ENCODE results near the gene TACC2.

The TACC2 gene

DNA sequence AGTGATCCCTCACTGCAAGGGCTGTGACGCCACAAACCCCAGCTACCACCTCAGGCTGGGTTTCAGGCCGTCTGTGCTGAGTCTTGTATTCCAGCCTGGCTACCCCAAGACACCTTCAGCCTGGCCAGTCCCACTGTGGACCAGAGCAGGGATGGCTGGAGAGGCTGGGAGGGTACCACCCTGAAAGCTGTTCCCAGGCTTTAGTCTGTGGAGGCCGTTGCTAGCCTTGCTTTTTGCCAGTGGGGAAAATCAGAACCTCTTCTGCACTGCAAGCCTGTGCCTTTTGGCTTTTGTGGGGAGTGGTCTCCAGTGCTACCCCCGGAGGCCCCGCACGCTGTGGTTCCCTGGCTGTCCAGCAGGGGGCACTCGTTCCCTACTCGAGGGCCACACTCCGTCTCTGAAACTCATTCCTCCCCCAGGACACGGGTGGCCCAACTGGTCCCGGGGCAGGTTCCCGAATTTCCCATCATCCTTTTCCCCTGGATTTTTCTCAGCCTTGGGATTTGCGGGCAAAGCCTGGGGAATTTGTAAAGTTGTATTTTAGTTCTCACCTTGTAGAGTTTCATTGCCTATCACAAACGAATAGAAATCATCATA is 153.8 kb downstream of the TACC2 start:
- H3K9me3 ChIP-seq (ENCODE audit: control insufficient read depth, low read length), result peaks cover 7% of the 10 kb centered on the region
- no peak for DNase-seq
- H3K4me2 ChIP-seq (ENCODE audit: low read length, poor library complexity, severe bottlenecking), result no peak overlapping the region
- H3K9ac ChIP-seq (ENCODE audit: low read length), result peak overlapping the region; percentile 62
- no peak overlapping the region for H2AFZ ChIP-seq (ENCODE audit: low read depth, low read length)
- H3K4ac ChIP-seq (ENCODE audit: low read depth in 1 of 2, low read length in 2 of 2), result peak overlapping the region in 1 of 2 experiments; percentile 71
- H3K27me3 ChIP-seq (ENCODE audit: control insufficient read depth in 1 of 2, insufficient read depth in 1 of 2, low read length in 2 of 2), result no peaks in the 10 kb centered on the region
- H2BK120ac ChIP-seq (ENCODE audit: low read depth, low read length), result peak overlapping the region; percentile 27
- H3K23ac ChIP-seq (ENCODE audit: low read length in 2 of 2), result no peak overlapping the region
- peak overlapping the region; percentile 65 for H4K91ac ChIP-seq (ENCODE audit: low read length)
- peaks cover 6 to 7% of the 10 kb centered on the region in 2 experiments for H3K36me3 ChIP-seq (ENCODE audit: control insufficient read depth in 1 of 2, insufficient read depth in 2 of 2, low read depth in 1 of 2, low read length in 2 of 2)
- H2BK15ac ChIP-seq (ENCODE audit: low read depth, poor library complexity, severe bottlenecking), result peak overlapping the region; percentile 71
- H3K14ac ChIP-seq (ENCODE audit: low read length in 2 of 2), result peak overlapping the region in 1 of 2 experiments; percentile 76
- H3K79me1 ChIP-seq (replicated peaks; ENCODE audit: low read length, poor library complexity, severe bottlenecking), result peaks cover 25% of the 10 kb centered on the region
- no peak overlapping the region for H3K4me3 ChIP-seq (ENCODE audit: insufficient read depth in 1 of 2, low read depth in 1 of 2, low read length in 2 of 2)
- H3K27ac ChIP-seq (ENCODE audit: low read length, poor library complexity, severe bottlenecking), result no peak overlapping the region
- H3K18ac ChIP-seq (ENCODE audit: low read depth in 1 of 2, low read length in 2 of 2), result peak overlapping the region; percentile 84 to 85
- peak overlapping the region; percentile 48 for H2AK5ac ChIP-seq (ENCODE audit: low read length, severe bottlenecking)
- H2BK12ac ChIP-seq (ENCODE audit: low read length in 2 of 2), result peak overlapping the region; percentile 67 to 81
- H3K4me1 ChIP-seq (ENCODE audit: control insufficient read depth, insufficient read depth, low read depth, low read length), result peaks cover 43% of the 10 kb centered on the region
- no peak overlapping the region for H2BK5ac ChIP-seq (ENCODE audit: low read depth, low read length, poor library complexity, severe bottlenecking)
- peak overlapping the region; percentile 67 for H4K8ac ChIP-seq (ENCODE audit: low read length)
- 24% methylated on average over 8 of the region's 14 CpGs for WGBS

DNA sequence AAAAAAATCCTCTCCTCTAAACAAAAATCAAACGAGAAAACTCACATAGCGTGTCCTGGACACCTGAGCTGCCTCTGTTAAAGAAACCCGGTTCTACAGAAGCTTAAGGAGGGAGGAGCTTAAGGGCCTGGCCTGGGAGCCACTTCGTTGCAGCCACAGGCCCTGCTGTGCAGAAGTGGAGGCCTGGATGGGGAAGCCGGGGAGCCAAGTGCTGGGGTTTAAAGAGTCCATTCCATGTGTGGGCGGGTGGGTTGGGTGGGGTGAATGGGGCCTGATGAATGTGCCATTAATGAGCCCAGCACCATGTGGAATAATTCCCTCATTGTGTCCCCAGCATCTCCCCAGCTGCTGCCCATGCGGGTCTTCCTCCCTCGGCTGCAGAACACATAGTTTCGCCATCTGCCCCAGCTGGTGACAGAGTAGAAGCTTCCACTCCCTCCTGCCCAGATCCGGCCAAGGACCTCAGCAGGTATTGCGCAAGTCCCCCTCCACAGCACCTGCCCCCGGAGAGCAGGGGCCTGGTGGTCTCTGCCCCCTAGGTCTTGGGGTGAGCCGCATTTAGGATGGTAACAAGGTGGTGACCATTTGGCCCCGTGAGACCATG is 154.4 kb downstream of the TACC2 start:
- peak overlapping the region in 1 of 2 experiments; percentile 76 for H2BK12ac ChIP-seq (ENCODE audit: low read length in 2 of 2)
- no peak for DNase-seq
- H3K4me3 ChIP-seq (ENCODE audit: insufficient read depth in 1 of 2, low read depth in 1 of 2, low read length in 2 of 2), result no peak overlapping the region
- H3K4ac ChIP-seq (ENCODE audit: low read depth in 1 of 2, low read length in 2 of 2), result no peak overlapping the region
- H3K23ac ChIP-seq (ENCODE audit: low read length in 2 of 2), result no peak overlapping the region
- H3K4me2 ChIP-seq (ENCODE audit: low read length, poor library complexity, severe bottlenecking), result no peak overlapping the region
- H2BK15ac ChIP-seq (ENCODE audit: low read depth, poor library complexity, severe bottlenecking), result peak overlapping the region; percentile 9
- no peak overlapping the region for H2BK120ac ChIP-seq (ENCODE audit: low read depth, low read length)
- H2AK5ac ChIP-seq (ENCODE audit: low read length, severe bottlenecking), result no peak overlapping the region
- H3K79me1 ChIP-seq (replicated peaks; ENCODE audit: low read length, poor library complexity, severe bottlenecking), result peaks cover 25% of the 10 kb centered on the region
- H4K91ac ChIP-seq (ENCODE audit: low read length), result peak overlapping the region; percentile 55
- H3K27ac ChIP-seq (ENCODE audit: low read length, poor library complexity, severe bottlenecking), result no peak overlapping the region
- H2BK5ac ChIP-seq (ENCODE audit: low read depth, low read length, poor library complexity, severe bottlenecking), result no peak overlapping the region
- peaks cover 7% of the 10 kb centered on the region for H3K9me3 ChIP-seq (ENCODE audit: control insufficient read depth, low read length)
- no peak overlapping the region for H3K14ac ChIP-seq (ENCODE audit: low read length in 2 of 2)
- peaks cover 6 to 7% of the 10 kb centered on the region in 2 experiments for H3K36me3 ChIP-seq (ENCODE audit: control insufficient read depth in 1 of 2, insufficient read depth in 2 of 2, low read depth in 1 of 2, low read length in 2 of 2)
- H4K8ac ChIP-seq (ENCODE audit: low read length), result no peak overlapping the region
- H2AFZ ChIP-seq (ENCODE audit: low read depth, low read length), result no peak overlapping the region
- WGBS, result 84% methylated on average over 12 of the region's 14 CpGs
- H3K27me3 ChIP-seq (ENCODE audit: control insufficient read depth in 1 of 2, insufficient read depth in 1 of 2, low read length in 2 of 2), result no peaks in the 10 kb centered on the region
- H3K4me1 ChIP-seq (ENCODE audit: control insufficient read depth, insufficient read depth, low read depth, low read length), result peaks cover 46% of the 10 kb centered on the region
- peak overlapping the region in 1 of 2 experiments; percentile 69 for H3K18ac ChIP-seq (ENCODE audit: low read depth in 1 of 2, low read length in 2 of 2)
- H3K9ac ChIP-seq (ENCODE audit: low read length), result no peak overlapping the region

DNA sequence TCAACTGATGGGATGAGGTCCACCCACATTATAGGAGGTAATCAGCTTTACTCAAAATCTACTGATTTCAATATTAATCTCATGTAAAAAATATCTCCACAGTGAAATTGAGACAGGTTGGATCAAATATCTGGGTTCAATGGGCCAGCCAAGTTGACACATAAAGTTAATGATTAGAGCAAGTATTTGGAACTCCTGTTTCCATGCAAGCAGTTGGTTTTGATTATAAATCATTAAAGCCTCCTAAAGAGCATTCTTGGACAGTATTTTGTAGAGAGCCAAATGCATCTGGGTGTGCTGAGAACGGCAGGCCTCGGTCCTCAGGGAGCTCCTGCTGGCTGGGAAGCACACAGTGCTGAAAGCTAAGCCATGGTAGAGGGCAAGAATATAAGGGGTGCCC is 155.2 kb downstream of the TACC2 start:
- Histone ChIP-seq H2AFZ (ENCODE audit: low read depth, low read length) (no peak overlapping the region), H3K14ac (ENCODE audit: low read length in 2 of 2) (no peak overlapping the region), H3K27ac (ENCODE audit: low read length, poor library complexity, severe bottlenecking) (no peak overlapping the region), H3K4me3 (ENCODE audit: insufficient read depth in 1 of 2, low read depth in 1 of 2, low read length in 2 of 2) (no peak overlapping the region), H2BK120ac (ENCODE audit: low read depth, low read length) (no peak overlapping the region), H3K27me3 (ENCODE audit: control insufficient read depth in 1 of 2, insufficient read depth in 1 of 2, low read length in 2 of 2) (no peaks in the 10 kb centered on the region), H3K18ac (ENCODE audit: low read depth in 1 of 2, low read length in 2 of 2) (no peak overlapping the region), H3K4ac (ENCODE audit: low read depth in 1 of 2, low read length in 2 of 2) (no peak overlapping the region), H2BK5ac (ENCODE audit: low read depth, low read length, poor library complexity, severe bottlenecking) (no peak overlapping the region), H2BK12ac (ENCODE audit: low read length in 2 of 2) (no peak overlapping the region), H2BK15ac (ENCODE audit: low read depth, poor library complexity, severe bottlenecking) (no peak overlapping the region), H3K36me3 (ENCODE audit: control insufficient read depth in 1 of 2, insufficient read depth in 2 of 2, low read depth in 1 of 2, low read length in 2 of 2) (peaks cover 6 to 7% of the 10 kb centered on the region in 2 experiments), H3K4me2 (ENCODE audit: low read length, poor library complexity, severe bottlenecking) (no peak overlapping the region), H3K9me3 (ENCODE audit: control insufficient read depth, low read length) (peaks cover 7% of the 10 kb centered on the region), H3K4me1 (ENCODE audit: control insufficient read depth, insufficient read depth, low read depth, low read length) (peaks cover 55% of the 10 kb centered on the region), H2AK5ac (ENCODE audit: low read length, severe bottlenecking) (no peak overlapping the region), H4K91ac (ENCODE audit: low read length) (no peak overlapping the region), H3K9ac (ENCODE audit: low read length) (no peak overlapping the region), H3K23ac (ENCODE audit: low read length in 2 of 2) (no peak overlapping the region), H3K79me1 (replicated peaks; ENCODE audit: low read length, poor library complexity, severe bottlenecking) (peaks cover 21% of the 10 kb centered on the region), H4K8ac (ENCODE audit: low read length) (no peak overlapping the region)
- 93% methylated on average over 2 of the region's 2 CpGs for WGBS
- no peak for DNase-seq

GRCh38 chr10:122145113-122145512 is 156.2 kb downstream of the TACC2 start:
- H3K79me1 ChIP-seq (replicated peaks; ENCODE audit: low read length, poor library complexity, severe bottlenecking), result peaks cover 28% of the 10 kb centered on the region
- no peak overlapping the region for H2BK15ac ChIP-seq (ENCODE audit: low read depth, poor library complexity, severe bottlenecking)
- no peak overlapping the region for H3K4me2 ChIP-seq (ENCODE audit: low read length, poor library complexity, severe bottlenecking)
- no peak overlapping the region for H2BK120ac ChIP-seq (ENCODE audit: low read depth, low read length)
- no peak overlapping the region for H3K23ac ChIP-seq (ENCODE audit: low read length in 2 of 2)
- H3K18ac ChIP-seq (ENCODE audit: low read depth in 1 of 2, low read length in 2 of 2), result no peak overlapping the region
- no peak overlapping the region for H2AFZ ChIP-seq (ENCODE audit: low read depth, low read length)
- no peak overlapping the region for H3K27ac ChIP-seq (ENCODE audit: low read length, poor library complexity, severe bottlenecking)
- H3K9ac ChIP-seq (ENCODE audit: low read length), result no peak overlapping the region
- peaks cover 58% of the 10 kb centered on the region for H3K4me1 ChIP-seq (ENCODE audit: control insufficient read depth, insufficient read depth, low read depth, low read length)
- H3K14ac ChIP-seq (ENCODE audit: low read length in 2 of 2), result no peak overlapping the region
- H3K36me3 ChIP-seq (ENCODE audit: control insufficient read depth in 1 of 2, insufficient read depth in 2 of 2, low read depth in 1 of 2, low read length in 2 of 2), result peaks cover 6 to 14% of the 10 kb centered on the region in 2 experiments
- H4K8ac ChIP-seq (ENCODE audit: low read length), result no peak overlapping the region
- no peaks in the 10 kb centered on the region for H3K27me3 ChIP-seq (ENCODE audit: control insufficient read depth in 1 of 2, insufficient read depth in 1 of 2, low read length in 2 of 2)
- H3K4ac ChIP-seq (ENCODE audit: low read depth in 1 of 2, low read length in 2 of 2), result no peak overlapping the region
- 100% methylated on average over 1 of the region's 2 CpGs for WGBS
- H2AK5ac ChIP-seq (ENCODE audit: low read length, severe bottlenecking), result no peak overlapping the region
- H2BK5ac ChIP-seq (ENCODE audit: low read depth, low read length, poor library complexity, severe bottlenecking), result no peak overlapping the region
- H3K9me3 ChIP-seq (ENCODE audit: control insufficient read depth, low read length), result peaks cover 7% of the 10 kb centered on the region
- H3K4me3 ChIP-seq (ENCODE audit: insufficient read depth in 1 of 2, low read depth in 1 of 2, low read length in 2 of 2), result no peak overlapping the region
- no peak overlapping the region for H2BK12ac ChIP-seq (ENCODE audit: low read length in 2 of 2)
- DNase-seq, result no peak
- no peak overlapping the region for H4K91ac ChIP-seq (ENCODE audit: low read length)

Data from mesenchymal stem cell (in vitro differentiated cells and primary cell).